ENCODE measurements around the gene LAMB3.

Gene LAMB3

DNA sequence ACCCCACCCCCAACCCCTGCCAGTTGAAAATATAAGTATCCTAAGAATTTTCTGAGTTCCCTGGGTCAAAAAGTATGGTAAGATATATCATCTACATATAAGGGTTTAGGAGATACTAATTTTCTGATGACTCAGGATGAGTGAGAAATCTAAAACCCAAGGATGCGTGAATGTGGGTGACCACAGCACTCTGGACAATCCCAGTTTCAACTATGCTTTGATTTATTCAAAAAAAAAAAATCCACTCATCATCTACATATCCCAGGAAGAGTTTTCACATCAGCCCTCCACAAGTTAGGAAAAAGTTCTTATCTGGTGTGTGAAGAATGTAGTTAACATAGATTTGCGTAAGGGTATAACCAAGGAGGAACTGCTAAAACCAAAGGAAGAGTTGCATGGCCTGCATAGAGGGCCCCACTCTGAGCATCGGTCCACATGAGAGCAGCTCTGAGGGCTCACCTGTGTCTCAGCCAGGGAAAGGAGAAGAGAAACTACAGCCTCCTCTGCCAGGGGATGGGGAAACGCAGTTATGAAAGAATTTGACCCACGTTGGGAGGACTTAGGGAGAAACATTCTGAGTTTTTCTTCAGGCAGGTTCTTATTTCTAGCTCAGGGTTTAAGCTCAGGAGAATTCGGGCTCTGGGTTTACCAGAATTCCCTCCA, 18.8 kb downstream of the LAMB3 start:
- no peak for DNase-seq (ENCODE audit: low spot score)

DNA sequence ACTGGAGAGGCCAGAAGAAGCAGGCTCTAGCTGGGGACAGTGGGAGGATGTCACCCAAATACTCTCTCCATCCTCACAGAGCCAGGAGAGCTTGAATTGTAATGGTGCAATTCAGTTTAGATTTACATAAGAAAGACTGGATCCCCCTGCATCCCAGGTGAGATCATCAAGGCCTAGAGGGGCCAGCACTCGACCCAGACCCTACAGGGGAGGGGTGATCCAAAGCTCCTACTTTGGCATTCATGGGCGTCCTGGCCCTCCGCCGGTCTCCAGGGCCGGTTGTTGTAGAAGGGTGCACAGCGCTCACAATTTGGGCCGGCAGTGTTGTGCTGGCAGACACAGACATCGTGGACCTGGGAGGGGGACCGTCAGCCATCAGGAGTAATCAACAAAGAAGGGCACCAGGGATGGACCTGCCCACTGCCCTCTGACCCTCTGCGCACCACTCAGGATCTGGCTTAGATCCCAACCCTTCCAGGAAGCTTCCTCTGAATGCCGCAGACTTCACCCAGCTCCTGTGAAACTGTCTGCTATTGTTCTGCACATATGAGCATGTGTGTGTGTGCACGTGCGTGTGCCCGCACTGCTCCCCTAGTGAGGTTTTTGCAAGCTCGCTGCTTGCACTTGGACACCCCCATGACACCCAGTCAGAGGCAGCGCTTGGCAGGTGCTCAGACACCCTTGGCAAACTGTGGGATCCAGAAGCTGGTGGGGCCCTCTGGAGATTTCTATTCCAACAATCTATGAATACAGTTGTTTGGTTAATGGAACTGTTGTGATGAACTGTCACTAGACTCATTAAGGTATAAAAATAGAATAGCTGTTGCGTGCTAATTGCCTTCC, 21.6 kb downstream of the LAMB3 start:
- DNase-seq (ENCODE audit: low spot score) = no peak

DNA sequence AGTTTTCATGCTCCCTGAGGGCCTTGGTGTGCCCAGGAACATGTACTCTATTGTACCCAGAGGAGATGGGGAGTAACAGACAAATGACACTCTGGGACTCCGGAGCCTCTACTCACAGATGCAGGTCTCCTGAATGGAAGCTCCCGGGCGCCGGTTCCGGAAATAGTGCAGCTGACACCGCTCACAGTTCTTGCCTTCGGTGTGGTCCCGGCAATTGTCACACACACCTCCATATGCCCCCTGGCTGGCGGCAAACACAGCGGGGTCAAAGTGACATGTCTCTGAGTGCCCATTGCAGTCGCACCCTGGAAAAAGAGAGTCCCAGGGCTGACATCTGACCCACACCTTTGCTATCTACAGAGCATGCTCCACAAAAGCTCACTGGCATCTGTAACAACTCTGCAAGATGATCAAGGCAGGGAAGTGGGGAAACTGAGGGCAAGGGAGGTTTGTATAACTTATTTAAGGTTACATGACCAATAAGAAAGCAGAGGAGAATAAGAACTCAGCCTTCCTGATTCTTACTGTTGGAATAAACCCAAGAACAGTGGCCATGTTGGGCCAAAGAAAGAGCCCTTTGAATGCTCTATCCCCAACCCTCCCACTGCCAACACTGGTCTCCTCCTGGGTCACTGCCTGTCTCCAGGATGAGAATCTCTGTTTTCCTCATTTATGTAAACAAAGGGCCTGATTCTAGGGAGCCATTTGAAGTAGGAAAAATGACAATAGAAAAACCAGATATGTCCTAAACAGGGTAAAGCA, 22.4 kb downstream of the LAMB3 start:
- no peak for DNase-seq (ENCODE audit: low spot score)

DNA sequence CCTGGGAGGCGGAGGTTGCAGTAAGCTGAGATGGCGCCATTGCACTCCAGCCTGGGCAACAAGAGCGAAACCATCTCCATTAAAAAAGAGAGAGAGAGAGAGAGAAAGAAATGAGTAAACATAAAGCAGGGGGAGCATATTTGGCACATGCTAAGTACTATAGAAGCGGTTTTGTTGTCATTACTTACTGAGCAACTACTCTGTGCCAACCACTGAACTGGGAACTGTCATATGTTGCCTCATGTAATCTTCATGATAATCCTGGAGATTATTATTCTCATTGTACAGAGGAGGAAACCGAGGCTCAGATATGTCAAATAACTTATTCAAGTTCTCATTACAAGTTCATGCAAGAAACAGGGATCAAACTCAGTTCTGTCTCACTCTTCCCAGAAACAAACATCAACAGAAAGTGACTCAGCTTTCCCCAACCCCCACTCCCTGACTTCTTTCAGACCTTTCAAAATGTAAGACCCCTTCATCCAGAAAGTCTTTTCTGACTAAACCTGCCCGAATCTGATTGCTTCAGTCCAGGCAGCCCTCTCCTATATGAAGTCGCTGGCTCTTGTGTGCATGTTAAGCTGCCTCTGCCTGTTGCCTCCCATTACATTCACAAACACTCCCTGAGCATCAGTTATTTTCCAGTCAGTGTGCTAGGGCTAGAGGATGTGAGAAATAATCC, 23.5 kb downstream of the LAMB3 start:
- no peak for DNase-seq (ENCODE audit: low spot score)

DNA sequence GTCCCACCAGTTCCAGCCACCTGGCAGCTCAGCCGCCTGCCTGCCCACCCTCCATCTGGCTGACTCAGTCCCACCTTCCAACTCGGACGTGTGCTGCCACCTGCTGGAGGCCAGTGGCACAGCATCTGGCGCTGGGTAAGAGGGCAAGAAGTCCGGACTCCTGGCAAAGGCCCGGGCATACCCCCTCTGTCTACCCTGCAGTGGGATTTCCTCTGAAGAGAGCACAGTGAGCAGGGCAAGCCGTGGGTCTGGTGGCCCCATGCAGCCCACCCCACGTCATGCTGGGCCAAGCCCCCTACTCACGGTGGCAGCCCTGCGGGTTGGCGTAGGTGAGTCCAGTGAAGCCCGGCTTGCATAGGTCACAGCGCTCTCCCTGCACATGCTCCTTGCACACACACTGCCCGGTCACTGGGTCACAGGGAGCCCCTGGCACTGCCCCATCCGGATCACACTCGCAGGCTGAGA, 24.5 kb downstream of the LAMB3 start:
- peak; percentile 23 for DNase-seq (ENCODE audit: low spot score)

DNA sequence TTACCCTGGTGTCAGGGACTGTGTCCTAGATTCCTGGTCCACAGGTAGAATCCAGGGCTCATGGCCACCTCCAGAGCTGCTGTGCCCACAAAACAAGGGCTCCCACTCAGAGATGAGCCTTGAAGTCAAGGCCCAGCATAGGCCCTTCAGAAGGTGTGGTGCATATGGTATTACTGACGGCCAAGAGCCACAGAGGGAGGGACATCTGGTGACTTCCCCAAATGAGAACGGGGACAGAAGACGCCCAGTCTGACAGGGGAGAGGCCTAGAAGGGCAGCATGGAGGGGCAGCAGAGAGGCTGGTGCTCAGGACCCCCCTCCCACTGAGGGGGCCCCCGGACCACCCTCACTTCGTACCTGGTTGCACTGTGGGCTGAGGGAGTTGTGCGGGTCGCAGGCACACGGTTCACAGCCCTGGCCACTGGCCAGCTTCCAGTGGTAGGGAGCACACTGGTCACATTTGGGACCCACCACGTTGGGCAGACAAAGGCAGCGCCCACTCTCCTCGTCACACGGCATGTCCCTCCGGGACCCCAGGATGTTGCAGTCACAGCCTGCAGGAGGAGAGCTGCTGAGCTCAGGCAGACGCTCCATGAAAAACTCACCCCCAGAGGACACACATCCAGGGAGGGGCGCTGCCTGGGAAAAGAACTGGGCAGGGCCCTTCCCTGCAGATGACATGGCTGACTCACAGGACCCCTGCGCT, 25.0 kb downstream of the LAMB3 start:
- no peak for DNase-seq (ENCODE audit: low spot score)

DNA sequence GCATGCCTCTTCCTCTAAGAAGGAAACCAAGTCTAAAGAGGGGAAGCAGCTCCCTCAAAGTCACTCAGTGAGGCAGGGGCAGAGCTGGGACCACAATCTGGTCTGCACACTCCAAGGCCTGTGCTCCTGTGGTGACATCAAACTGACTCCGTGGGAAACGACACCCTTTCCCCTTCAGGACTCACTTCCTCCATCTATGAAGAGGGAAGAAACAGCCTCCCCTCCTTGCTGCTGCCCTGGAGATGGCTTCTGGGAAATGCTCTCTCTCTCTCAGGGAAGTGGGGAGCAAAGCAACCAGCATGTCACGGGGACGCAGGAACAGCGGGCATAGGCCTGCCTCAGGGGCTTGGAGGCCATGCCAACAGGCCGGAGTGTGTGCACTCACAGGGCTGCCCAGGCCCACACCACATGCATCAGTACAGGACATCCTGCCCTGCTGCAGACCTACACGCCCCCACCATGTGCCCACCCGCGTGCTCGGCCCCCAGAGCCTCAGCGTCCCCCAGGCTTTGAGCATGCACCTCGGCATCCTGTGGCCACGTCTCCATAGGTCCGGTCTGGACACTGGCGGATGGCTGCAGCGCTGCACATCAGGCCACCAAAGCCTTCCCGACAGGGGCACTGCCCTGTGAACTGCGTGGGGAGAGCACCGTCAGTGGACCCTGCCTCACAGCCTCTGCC, 25.7 kb downstream of the LAMB3 start:
- DNase-seq (ENCODE audit: low spot score) = no peak

DNA sequence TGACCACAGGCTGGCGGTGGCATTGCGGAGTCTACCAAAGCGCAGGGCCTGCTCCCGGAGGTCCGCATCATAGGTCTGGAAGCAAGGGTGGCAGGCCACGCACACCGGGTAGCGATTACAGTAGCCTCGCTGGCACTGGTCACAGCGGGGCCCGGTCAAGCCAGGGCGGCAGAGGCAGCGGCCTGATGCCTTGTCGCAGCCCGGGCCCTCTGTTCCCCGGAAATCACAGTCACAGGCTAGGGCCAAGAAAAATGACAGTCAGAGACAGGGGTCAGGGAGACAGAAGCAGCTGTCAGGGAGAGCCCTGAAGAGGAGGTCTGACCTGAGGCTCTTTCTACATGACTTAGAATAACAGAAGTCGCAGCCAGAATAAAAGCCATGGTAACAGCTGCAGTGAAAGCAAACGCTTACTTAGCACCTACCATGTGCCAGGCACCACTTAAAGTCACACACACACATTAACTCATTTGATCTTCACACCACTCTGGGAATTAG, 26.4 kb downstream of the LAMB3 start:
- DNase-seq (ENCODE audit: low spot score) = no peak

DNA sequence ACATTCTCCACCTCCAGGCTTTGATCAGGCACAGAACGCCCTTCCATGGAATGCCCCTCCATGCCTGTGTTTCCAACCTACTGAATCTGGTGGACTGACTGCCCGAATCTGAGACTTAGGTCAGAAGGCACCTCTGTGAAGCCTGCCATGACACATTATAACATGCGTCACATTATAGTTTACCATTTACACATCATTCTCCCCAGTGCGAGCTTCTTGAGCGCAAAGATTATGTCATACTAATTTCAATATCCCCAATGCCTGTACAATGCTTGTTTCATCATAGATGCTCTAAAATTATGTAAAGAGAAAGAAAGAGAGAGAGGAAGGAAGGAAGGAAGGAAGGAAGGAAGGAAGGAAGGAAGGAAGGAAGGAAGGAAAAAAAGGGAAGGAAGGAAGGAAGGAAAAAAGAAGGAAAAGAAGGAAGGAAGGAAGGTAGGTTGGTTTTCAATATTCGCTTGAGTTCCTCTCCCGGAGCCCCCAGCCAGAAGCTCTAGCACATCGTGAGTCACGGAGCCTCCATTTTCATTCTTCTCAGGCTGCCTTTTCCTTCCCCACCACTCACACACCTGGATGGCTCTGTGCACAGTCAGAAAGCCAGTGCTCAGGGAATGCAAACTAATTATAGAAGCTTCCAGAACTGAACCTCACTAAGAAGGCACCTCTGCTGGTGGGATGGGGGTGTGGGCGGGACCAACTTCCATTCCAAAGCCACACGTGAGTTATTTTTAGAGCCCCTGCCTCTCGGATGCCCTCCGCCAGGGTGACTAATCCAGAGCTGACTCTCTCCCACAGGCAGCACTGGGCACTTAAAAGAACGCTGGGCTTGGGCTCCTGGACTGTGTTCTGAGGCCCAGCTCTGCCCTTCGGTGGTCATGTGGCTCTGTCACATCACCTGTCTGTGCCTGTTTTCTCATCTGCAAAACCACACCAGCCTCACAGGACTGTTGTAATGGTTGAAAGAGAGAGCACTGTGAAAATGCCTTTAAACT, 27.4 kb downstream of the LAMB3 start:
- DNase-seq (ENCODE audit: low spot score) = no peak

DNA sequence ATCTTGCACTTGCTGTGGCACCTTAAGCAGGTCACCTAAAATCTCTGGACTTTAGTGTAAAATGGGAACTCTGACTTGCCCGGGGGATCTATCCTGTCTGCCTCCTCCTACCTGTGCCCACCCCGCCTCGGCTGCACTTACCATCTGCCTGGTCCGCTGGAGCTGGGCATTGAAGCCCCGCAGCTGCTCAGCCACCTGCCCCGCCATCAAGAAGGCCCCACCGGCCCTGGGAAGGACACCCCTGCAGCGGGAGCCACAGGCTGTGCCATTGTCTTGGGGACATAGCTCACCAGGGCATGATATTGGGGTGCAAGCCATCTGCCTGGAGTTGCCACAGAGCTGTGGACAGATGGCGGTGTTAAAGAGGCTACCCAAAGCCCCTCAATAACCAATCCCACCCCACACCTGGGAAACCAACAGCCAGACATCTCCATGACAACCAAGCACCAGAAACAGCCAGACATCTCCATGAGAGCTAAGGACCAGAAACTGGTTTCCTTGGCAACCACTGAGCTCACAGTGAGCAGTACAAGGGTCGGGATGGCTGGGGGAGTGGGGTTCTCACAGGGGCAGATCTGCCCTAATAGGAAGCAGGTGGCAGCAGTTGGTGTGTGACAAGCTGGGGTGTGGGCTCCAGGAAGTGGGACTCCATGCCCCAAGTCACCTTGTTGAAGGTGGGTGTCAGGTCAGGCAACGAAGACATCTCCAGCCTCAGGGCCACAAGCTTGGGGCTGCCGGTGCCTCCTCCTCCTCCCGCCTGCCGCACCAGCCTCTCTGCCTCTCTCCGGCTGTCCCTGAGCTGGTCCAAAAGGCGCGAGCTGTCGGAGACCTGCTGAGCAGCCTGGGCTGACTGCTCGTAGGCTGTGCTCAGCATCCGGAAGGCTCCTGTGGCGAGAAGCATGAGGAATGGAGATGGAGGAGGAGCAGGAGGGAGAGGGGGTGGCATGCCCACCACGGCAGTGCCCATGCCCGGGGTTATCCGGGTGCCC, 29.1 kb downstream of the LAMB3 start:
- no peak for DNase-seq (ENCODE audit: low spot score)

DNA sequence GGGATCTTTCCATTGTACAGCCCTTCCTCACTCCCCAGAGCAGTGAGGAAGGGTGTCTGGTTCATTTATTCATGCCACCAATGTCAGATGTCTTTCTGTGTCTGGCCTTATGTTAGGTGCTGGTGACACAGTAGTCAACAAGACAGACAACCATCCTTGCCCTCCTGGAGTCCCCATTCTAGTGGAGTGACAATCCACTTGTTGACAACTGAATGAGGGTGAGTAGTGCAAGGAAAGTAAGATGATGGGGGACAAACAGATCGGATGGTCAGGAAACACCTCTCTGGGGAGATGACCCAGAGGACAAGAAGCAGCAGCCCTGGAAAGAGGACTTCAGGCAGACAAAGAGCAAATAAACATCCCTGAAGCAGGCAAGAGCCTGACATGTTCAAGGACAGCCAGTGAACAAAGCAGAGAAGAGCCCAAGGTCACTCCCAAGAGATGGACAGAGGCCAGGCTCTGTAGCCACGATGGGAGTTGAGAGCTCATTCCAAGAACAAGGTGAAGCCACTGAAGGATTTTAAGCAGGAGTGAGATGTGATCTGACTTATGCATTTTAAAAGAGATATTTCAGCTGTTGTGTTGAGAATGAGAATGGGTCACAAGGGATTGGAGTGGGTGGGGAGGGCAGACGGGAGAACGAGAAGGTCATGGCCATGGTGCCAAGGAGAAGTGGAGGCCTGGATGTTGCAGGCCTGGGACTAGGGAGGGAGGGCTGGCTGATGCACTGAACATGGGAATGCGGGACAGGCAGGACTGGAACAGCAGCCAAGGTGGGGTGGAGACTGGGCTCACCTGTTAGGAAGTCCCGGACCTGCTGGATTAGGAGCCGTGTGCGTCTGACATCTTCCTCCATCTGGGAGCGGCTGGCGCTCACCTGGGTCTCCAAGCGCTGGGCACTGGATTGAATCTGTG, 30.2 kb downstream of the LAMB3 start:
- DNase-seq (ENCODE audit: low spot score) = no peak

DNA sequence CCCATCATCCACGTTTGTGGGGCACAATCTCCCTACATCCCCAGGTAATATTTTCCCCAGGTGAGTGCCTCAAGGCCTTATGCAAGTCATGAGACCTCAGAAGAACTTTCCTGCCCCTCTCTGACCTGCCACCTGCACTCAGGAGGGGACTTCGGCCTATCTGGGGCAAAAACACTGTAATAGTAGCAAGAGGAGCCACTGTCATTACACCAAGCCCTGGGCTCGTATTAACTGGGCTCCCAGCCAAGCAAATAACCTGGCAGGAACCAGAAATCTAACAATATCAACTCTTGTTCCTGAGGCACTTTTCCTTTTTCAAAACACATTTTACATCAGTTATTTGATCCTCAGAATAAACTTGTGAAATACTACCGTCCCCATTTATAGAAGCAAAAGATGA, 30.9 kb downstream of the LAMB3 start:
- DNase-seq (ENCODE audit: low spot score) = no peak

DNA sequence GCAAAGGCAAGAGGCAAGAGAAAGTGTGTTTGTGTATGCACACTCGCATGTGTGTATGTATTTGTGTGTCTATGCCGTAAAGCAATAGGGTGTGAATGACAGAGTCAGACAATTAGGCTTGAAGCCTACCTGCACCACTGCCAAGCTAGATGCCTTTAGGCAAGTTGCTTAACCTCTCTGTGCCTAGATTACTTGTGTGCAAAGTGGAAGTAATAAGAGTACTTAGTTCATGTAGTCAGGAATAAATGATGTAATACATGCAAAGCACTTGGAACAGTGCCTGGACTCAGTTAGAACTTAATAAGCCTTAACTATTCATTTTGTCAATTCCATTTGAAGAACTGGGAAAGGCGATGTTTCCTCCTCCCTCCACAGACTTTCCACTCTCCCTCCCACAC, 31.7 kb downstream of the LAMB3 start:
- DNase-seq (ENCODE audit: low spot score) = no peak

DNA sequence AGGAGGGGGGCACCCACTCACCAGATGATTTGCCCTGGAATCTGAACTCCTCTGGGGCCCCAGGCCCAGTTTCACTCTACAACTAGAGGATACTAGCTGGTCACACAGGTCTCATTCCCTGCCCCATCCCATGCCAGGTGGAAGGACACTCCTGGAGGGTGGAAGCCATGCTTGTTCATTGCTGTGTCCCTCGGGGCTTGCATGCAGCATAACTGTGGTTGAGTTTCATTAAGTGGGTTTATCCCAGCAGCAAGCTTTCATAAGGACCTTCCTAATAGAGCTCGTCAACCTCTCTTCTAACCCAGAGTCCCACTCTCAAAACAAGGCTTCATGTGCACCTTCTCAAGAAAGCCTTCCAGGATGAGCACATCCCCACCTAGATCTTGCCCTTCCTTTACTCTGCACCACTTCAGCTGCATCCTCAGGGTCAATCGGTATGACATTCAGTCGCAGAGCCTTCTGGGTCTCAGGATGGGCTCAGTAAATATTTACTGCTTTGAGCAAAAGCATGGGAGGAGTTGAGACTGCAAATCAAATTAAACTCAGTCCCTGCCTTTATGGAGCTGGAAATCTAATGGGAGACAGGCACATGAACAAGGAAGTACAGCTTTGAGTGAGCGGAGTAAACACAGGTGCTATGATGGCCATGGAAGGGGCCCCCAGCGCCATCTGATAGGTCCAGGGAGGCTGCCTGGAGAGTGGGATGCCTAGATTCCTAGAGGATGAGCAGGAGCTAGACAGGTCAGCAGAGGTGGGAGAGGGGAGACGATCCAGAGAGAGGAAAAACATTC, 32.3 kb downstream of the LAMB3 start:
- DNase-seq (ENCODE audit: low spot score) = no peak

DNA sequence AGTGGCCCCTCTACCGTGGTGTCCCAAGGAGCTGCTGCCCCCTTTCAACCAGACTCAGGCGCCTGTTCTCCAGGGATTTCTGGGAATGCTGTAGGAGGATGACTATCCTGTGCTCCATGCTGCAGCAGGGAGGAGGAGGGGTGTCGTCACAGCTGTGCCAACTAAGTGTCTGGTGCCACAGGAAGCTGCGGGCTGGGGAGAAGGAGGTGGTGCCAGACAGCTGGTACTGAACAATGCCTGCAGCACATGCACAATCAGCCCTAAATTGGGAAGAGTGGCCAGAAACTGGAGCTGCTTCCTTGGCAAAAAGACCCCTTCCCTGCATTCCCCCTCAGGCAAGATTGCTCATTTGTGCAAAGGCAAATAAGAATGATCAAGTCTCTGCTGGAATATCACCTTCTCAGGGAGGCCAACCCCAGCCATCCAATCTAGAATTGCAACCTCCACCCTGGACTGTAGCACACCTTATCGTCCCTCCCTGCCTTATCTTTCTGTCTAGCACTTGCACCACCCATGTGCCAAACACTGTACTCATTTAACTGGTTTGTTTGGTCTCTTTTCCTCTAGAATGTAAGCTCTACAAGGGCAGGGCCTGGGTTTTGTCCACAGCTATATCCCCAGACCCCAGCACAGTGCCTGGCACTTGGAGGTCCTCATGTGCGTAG, 33.3 kb downstream of the LAMB3 start:
- no peak for DNase-seq (ENCODE audit: low spot score)

DNA sequence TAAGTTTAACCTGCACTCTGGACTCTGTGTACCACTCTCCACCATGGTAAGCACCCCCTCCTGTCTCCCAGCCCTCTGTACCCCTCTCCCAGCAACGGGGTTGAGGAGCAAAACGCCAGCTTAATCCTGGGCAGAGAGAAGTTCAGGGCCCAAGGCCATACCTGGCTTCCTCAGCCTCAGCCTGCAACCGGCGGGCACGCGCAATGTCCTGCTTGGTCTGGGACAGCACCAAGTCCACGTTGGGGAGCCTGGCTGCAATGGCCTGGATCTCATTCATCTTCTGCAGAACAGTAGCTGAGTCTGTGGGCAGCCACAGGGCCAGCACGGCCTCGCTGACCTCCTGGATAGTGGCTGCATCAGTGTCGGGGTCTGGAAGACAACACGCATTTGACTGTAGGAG, 33.9 kb downstream of the LAMB3 start:
- DNase-seq (ENCODE audit: low spot score) = no peak

All from HuH-7.5 (cell line).